LNCAP (cell line): ENCODE results near the gene PEF1.

ENCODE experiments used
- TF ChIP-seq, protein P1 (sequence below): fragments of 450-650 bp; IDR thresholded peaks from 2 replicates; pipeline ENCODE4 v1.5.1; 2017; ENCODE audit warnings: mild to moderate bottlenecking

The PEF1 gene, protein sequence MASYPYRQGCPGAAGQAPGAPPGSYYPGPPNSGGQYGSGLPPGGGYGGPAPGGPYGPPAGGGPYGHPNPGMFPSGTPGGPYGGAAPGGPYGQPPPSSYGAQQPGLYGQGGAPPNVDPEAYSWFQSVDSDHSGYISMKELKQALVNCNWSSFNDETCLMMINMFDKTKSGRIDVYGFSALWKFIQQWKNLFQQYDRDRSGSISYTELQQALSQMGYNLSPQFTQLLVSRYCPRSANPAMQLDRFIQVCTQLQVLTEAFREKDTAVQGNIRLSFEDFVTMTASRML

DNA sequence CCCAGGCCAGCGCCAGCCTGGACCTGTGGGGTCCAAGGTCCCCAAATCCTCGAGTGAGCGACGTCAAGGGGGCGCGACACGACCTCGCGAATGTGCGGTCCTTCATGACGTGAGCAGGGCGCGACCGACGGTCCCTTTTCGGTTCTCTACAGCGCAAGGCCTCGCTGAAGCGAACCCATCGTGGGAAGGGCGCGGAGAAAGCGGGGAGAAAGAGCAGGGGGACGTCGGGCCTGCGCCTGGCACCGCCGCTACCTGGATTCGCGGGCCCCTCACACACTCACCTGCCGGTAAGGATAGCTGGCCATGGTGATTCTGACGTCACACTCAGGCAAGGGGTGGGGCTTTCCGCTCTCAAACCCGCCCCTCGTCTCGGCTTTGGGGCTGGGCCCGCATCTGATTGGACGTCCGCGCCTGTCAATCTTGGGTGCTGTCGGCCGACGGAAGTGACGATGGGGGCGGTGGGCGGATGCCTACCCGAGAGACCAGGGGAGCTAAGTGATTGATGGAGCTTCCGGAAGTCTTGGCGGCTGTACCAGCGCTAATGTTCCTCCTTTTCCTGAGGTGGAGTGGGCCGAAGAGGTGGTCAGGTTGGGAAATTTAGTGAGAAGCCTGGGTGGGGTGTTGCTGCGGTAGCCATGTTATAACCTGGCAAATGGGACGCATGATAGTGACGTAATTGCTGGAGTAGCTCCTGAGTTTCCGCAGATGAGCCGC lies at the start of gene PEF1:
PEF1 (minus strand) TSS at position 317 of the 714 bp plus-strand sequence; CDS start at position 305, 12 bp downstream.
- TF ChIP-seq, protein P1, sequence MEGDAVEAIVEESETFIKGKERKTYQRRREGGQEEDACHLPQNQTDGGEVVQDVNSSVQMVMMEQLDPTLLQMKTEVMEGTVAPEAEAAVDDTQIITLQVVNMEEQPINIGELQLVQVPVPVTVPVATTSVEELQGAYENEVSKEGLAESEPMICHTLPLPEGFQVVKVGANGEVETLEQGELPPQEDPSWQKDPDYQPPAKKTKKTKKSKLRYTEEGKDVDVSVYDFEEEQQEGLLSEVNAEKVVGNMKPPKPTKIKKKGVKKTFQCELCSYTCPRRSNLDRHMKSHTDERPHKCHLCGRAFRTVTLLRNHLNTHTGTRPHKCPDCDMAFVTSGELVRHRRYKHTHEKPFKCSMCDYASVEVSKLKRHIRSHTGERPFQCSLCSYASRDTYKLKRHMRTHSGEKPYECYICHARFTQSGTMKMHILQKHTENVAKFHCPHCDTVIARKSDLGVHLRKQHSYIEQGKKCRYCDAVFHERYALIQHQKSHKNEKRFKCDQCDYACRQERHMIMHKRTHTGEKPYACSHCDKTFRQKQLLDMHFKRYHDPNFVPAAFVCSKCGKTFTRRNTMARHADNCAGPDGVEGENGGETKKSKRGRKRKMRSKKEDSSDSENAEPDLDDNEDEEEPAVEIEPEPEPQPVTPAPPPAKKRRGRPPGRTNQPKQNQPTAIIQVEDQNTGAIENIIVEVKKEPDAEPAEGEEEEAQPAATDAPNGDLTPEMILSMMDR: no peak

DNA sequence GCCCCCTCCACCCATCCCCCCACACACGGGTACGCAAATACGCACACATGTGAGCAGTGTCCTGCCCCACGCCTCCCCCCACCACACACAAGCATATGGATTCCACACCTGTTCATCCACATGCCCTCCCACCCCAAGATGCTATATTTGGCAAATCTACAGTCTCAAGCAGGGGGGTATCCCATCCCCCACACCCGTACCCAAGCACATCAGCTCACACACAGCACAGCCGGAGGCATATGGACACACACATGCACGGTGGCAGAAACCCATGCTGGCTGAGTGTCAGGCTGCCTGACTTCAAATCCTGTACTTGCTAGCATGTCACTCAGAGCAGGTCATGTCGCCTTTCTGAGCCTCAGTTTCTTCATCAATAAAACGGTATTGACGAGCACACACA lies 48.6 kb upstream of the PEF1 start:
- TF ChIP-seq, protein P1: no peak

DNA sequence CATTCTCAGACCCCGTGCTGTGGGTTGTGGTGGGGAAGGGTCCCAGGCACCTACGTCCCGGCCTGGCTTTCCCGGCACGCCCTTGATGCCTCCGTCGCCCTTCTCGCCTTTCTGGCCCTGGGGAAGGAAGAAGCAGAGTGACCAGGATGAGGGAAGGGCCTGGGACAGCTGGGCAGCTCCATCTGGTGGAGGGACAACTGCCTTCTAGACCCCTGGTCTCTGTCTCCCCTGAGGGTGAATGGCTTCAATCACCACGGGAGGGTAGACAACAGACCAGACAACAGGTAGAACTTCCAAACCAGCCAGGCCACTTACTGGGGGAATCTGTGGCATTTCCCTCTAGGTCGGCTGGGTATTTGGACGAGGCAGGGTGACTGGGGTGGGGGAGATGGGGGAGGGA lies 47.3 kb upstream of the PEF1 start:
- TF ChIP-seq, protein P1: no peak

DNA sequence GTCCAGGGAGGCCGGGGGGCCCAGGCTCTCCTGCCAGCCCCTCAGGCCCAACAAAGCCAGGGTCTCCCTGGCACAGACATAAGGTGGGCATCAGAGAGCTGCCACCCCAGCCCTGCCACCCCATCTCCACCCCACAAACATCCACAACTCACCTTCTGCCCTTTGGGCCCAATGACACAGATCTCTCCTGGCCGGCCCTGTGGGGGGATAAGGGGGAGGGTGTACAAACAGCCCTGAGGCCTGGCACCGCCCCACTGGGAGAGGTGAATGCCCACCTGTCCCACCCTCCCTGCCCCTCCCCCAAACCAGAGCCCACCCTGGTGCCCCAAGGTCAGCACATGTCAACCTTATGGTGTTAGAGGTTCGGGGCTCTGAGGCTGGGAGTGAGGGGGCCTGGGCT lies 46.8 kb upstream of the PEF1 start:
- TF ChIP-seq, protein P1: no peak

DNA sequence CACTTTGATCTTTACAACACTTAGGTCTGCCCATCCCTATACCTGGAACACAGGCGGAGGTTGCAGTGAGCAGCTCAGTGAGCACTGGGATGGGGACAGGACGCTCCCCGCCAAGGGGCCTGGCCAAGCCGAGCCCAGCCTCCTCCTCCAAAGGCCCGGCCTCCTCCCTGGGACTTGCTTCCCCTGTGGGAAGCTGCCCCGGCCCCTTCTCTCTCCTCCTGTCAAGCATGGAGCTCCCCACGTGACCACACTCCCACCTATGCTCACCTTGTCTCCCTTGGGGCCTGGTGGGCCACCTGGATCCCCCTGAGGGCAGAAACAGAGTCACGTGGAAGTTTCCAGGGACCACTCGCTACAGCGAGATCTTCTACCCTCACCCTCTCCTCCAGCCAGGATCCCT lies 46.2 kb upstream of the PEF1 start:
- TF ChIP-seq, protein P1: no peak

DNA sequence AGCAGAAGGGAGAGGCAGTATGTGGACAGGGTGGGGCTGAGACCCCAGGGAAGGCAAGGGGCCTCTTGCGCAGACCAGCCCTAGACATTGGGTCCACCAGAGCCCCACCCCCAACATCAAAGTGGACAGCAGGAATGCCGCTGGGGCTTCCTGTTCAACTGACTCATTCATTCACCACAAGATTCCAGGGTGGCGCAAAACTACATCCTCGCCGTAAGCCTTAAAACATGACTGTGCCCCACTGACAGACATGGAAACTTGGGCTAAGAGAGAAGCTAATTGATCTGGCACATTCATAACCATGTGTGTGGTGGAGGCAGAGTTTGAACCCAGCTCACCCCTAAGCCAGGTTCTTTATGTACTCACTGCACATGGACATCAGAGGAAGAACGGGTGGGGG lies 45.2 kb upstream of the PEF1 start:
- TF ChIP-seq, protein P1: no peak

DNA sequence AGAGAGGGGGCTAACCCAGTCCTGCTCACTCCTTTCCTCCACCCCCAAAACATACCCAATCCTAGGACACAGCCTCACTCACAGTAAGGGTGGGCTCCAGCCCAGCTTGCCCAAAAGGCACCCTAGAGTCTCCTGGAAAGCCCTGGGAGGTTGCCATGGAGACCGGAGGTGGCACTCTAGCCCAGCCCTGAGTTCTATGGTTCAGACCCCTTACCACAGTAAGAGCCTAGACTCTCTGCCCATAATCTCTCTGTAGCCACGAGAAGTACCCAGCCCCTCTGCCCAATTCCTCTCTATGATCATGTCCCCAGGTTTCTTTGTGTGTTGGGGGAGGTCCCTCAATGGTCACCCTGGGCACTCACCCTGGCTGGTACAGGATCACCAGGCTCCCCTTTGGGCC lies 44.7 kb upstream of the PEF1 start:
- TF ChIP-seq, protein P1: no peak
